ENCODE data around the gene SLC16A12.
"Not testable (repeated sequence)": the region's sequence is repeated elsewhere in the genome, so short reads cannot be mapped to it uniquely, and the experiment has no call there.

SLC16A12 gene

GRCh38 chr10:89547853-89548513 is 12.6 kb upstream of the SLC16A12 start:
- TF ChIP-seq, protein P1, sequence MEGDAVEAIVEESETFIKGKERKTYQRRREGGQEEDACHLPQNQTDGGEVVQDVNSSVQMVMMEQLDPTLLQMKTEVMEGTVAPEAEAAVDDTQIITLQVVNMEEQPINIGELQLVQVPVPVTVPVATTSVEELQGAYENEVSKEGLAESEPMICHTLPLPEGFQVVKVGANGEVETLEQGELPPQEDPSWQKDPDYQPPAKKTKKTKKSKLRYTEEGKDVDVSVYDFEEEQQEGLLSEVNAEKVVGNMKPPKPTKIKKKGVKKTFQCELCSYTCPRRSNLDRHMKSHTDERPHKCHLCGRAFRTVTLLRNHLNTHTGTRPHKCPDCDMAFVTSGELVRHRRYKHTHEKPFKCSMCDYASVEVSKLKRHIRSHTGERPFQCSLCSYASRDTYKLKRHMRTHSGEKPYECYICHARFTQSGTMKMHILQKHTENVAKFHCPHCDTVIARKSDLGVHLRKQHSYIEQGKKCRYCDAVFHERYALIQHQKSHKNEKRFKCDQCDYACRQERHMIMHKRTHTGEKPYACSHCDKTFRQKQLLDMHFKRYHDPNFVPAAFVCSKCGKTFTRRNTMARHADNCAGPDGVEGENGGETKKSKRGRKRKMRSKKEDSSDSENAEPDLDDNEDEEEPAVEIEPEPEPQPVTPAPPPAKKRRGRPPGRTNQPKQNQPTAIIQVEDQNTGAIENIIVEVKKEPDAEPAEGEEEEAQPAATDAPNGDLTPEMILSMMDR (IDR thresholded peaks at IDR 0.05; ENCODE audit: low read depth, low read length, missing control alignments) = no peak
- Histone ChIP-seq H3K27ac (no peak overlapping the region), H3K36me3 (replicated peaks) (no peaks in the 10 kb centered on the region), H3K27me3 (replicated peaks) (no peaks in the 10 kb centered on the region), H3K4me3 (ENCODE audit: low read depth, low read length) (no peak overlapping the region)
- in situ Hi-C loops (cut with HindIII; ENCODE audit: low pct_ligation_motif_present, low sequenced_read_pairs) = no loop called here
- DNase-seq = no peak

- H3K27ac ChIP-seq; DNase-seq; H3K36me3 ChIP-seq (replicated peaks); H3K27me3 ChIP-seq (replicated peaks); in situ Hi-C loops (cut with HindIII; ENCODE audit: low pct_ligation_motif_present, low sequenced_read_pairs); H3K4me3 ChIP-seq (ENCODE audit: low read depth, low read length): not testable (repeated sequence)
These were observed 11.3 kb upstream of the SLC16A12 start for GRCh38 chr10:89546651-89547050.

GRCh38 chr10:89543841-89544240 is 8.4 kb upstream of the SLC16A12 start:
- in situ Hi-C loops (cut with HindIII; ENCODE audit: low pct_ligation_motif_present, low sequenced_read_pairs) = no loop called here
- no peak overlapping the region for H3K27ac ChIP-seq
- TF ChIP-seq, protein P1 (IDR thresholded peaks at IDR 0.05; ENCODE audit: low read depth, low read length, missing control alignments) = no peak

GRCh38 chr10:89540420-89540949 is 5.1 kb upstream of the SLC16A12 start:
- DNase-seq = peak; percentile 43
- H3K27ac ChIP-seq = peak overlapping the region; percentile 2
- no peaks in the 10 kb centered on the region for H3K36me3 ChIP-seq (replicated peaks)
- in situ Hi-C loops (cut with HindIII; ENCODE audit: low pct_ligation_motif_present, low sequenced_read_pairs) = no loop called here
- TF ChIP-seq, protein P1 (IDR thresholded peaks at IDR 0.05; ENCODE audit: low read depth, low read length, missing control alignments) = no peak
- no peak overlapping the region for H3K4me3 ChIP-seq (ENCODE audit: low read depth, low read length)
- H3K27me3 ChIP-seq (replicated peaks) = no peaks in the 10 kb centered on the region

More at GRCh38 chr10:89543841-89544240, 8.4 kb upstream of the SLC16A12 start:
- Histone ChIP-seq H3K36me3 (replicated peaks) (no peaks in the 10 kb centered on the region), H3K27me3 (replicated peaks) (no peaks in the 10 kb centered on the region), H3K4me3 (ENCODE audit: low read depth, low read length) (no peak overlapping the region)
- no peak for DNase-seq

- in situ Hi-C loops (cut with HindIII; ENCODE audit: low pct_ligation_motif_present, low sequenced_read_pairs) = no loop called here
- TF ChIP-seq, protein P1 (IDR thresholded peaks at IDR 0.05; ENCODE audit: low read depth, low read length, missing control alignments) = no peak
- no peaks in the 10 kb centered on the region for H3K36me3 ChIP-seq (replicated peaks)
- H3K4me3 ChIP-seq (ENCODE audit: low read depth, low read length) = no peak overlapping the region
- no peaks in the 10 kb centered on the region for H3K27me3 ChIP-seq (replicated peaks)
- DNase-seq = no peak
- H3K27ac ChIP-seq = no peak overlapping the region
These were observed 2.0 kb upstream of the SLC16A12 start for GRCh38 chr10:89537364-89537763.

DNA sequence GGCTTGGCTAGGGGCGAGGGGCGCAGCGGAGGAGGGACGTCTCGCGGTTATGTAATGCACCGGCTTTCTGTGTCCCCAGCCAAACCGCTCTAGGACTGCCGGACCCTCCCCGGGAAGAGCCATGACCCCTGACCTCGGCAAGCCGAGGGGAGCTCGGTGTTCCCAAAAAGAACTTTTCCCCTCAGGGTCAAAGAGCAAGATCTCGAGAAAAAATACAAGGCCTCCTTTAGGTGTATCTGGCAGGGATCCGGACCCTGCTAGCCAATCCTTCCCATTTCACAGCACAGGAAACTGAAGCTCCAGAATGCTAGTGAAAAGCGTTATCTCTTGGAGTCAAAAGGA is 590 bp upstream of the SLC16A12 start:
- in situ Hi-C loops (cut with HindIII; ENCODE audit: low pct_ligation_motif_present, low sequenced_read_pairs) = no loop called here
- TF ChIP-seq, protein P1 (IDR thresholded peaks at IDR 0.05; ENCODE audit: low read depth, low read length, missing control alignments) = no peak
- no peaks in the 10 kb centered on the region for H3K27me3 ChIP-seq (replicated peaks)

More for the DNA sequence above, 590 bp upstream of the SLC16A12 start:
- DNase-seq = no peak
- Histone ChIP-seq H3K27ac (no peak overlapping the region), H3K36me3 (replicated peaks) (no peaks in the 10 kb centered on the region), H3K4me3 (ENCODE audit: low read depth, low read length) (peak overlapping the region; percentile 62)

All from brain microvascular endothelial cell (primary cell).